ENCODE results near the gene NCKAP5.
"Not testable (repeated sequence)": the region's sequence is repeated elsewhere in the genome, so short reads cannot be mapped to it uniquely, and the experiment has no call there.

NCKAP5 gene

GRCh38 chr2:132811148-132811915, 756.9 kb downstream of the NCKAP5 start:
- Histone ChIP-seq H4K20me1 (ENCODE audit: insufficient read depth, low read length) (no peaks in the 10 kb centered on the region), H3K79me2 (ENCODE audit: insufficient read depth, low read length) (no peaks in the 10 kb centered on the region), H3K4me3 (ENCODE audit: low read depth in 1 of 2, low read length in 2 of 2) (no peak overlapping the region), H3K27ac (ENCODE audit: low read length) (no peak overlapping the region), H2AFZ (ENCODE audit: low read depth, low read length) (no peak overlapping the region), H3K4me2 (ENCODE audit: insufficient read depth, low read length) (no peak overlapping the region), H3K4me1 (ENCODE audit: insufficient read depth, low read length) (no peaks in the 10 kb centered on the region), H3K36me3 (ENCODE audit: insufficient read depth, low read length) (no peaks in the 10 kb centered on the region), H3K27me3 (ENCODE audit: insufficient read depth, low read length, poor library complexity) (no peaks in the 10 kb centered on the region), H3K9me3 (ENCODE audit: insufficient read depth, low read length, severe bottlenecking) (no peaks in the 10 kb centered on the region), H3K9ac (ENCODE audit: low read depth, low read length) (no peak overlapping the region)
- ATAC-seq (ENCODE audit: insufficient read depth, low read depth) (no peak), DNase-seq (no peak)
- TF ChIP-seq, protein P1, sequence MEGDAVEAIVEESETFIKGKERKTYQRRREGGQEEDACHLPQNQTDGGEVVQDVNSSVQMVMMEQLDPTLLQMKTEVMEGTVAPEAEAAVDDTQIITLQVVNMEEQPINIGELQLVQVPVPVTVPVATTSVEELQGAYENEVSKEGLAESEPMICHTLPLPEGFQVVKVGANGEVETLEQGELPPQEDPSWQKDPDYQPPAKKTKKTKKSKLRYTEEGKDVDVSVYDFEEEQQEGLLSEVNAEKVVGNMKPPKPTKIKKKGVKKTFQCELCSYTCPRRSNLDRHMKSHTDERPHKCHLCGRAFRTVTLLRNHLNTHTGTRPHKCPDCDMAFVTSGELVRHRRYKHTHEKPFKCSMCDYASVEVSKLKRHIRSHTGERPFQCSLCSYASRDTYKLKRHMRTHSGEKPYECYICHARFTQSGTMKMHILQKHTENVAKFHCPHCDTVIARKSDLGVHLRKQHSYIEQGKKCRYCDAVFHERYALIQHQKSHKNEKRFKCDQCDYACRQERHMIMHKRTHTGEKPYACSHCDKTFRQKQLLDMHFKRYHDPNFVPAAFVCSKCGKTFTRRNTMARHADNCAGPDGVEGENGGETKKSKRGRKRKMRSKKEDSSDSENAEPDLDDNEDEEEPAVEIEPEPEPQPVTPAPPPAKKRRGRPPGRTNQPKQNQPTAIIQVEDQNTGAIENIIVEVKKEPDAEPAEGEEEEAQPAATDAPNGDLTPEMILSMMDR (IDR thresholded peaks at IDR 0.05; ENCODE audit: borderline replicate concordance, extremely low read depth, low read length, poor library complexity, severe bottlenecking): no peak

- DNase-seq; H3K9me3 ChIP-seq (ENCODE audit: insufficient read depth, low read length, severe bottlenecking); H3K9ac ChIP-seq (ENCODE audit: low read depth, low read length); H3K36me3 ChIP-seq (ENCODE audit: insufficient read depth, low read length); H3K79me2 ChIP-seq (ENCODE audit: insufficient read depth, low read length); H3K4me1 ChIP-seq (ENCODE audit: insufficient read depth, low read length); H3K27me3 ChIP-seq (ENCODE audit: insufficient read depth, low read length, poor library complexity); H3K4me2 ChIP-seq (ENCODE audit: insufficient read depth, low read length); H3K27ac ChIP-seq (ENCODE audit: low read length); ATAC-seq (ENCODE audit: insufficient read depth, low read depth); H4K20me1 ChIP-seq (ENCODE audit: insufficient read depth, low read length); H2AFZ ChIP-seq (ENCODE audit: low read depth, low read length); H3K4me3 ChIP-seq (ENCODE audit: low read depth in 1 of 2, low read length in 2 of 2): not testable (repeated sequence)
These were observed 758.3 kb downstream of the NCKAP5 start for GRCh38 chr2:132809962-132810361.

- no peak for DNase-seq
- no peak overlapping the region for H3K27ac ChIP-seq (ENCODE audit: low read length)
These were observed 764.2 kb downstream of the NCKAP5 start for GRCh38 chr2:132804051-132804450.

GRCh38 chr2:132798341-132798740, 769.9 kb downstream of the NCKAP5 start:
- H3K79me2 ChIP-seq (ENCODE audit: insufficient read depth, low read length): no peaks in the 10 kb centered on the region
- TF ChIP-seq, protein P1 (IDR thresholded peaks at IDR 0.05; ENCODE audit: borderline replicate concordance, extremely low read depth, low read length, poor library complexity, severe bottlenecking): no peak
- no peak for TF ChIP-seq EZH2 (IDR thresholded peaks at IDR 0.05; ENCODE audit: borderline replicate concordance, low read depth, low read length, severe bottlenecking)
- DNase-seq (no peak), ATAC-seq (ENCODE audit: insufficient read depth, low read depth) (no peak)
- no peak overlapping the region for H3K4me2 ChIP-seq (ENCODE audit: insufficient read depth, low read length)
- H3K27ac ChIP-seq (ENCODE audit: low read length): no peak overlapping the region
- H3K27me3 ChIP-seq (ENCODE audit: insufficient read depth, low read length, poor library complexity): no peaks in the 10 kb centered on the region
- H3K9me3 ChIP-seq (ENCODE audit: insufficient read depth, low read length, severe bottlenecking): no peaks in the 10 kb centered on the region
- no peaks in the 10 kb centered on the region for H3K4me1 ChIP-seq (ENCODE audit: insufficient read depth, low read length)
- no peak overlapping the region for H3K9ac ChIP-seq (ENCODE audit: low read depth, low read length)
- H4K20me1 ChIP-seq (ENCODE audit: insufficient read depth, low read length): no peaks in the 10 kb centered on the region
- no peak overlapping the region for H2AFZ ChIP-seq (ENCODE audit: low read depth, low read length)
- no peak overlapping the region for H3K4me3 ChIP-seq (ENCODE audit: low read depth in 1 of 2, low read length in 2 of 2)
- no peaks in the 10 kb centered on the region for H3K36me3 ChIP-seq (ENCODE audit: insufficient read depth, low read length)

More at GRCh38 chr2:132804051-132804450, 764.2 kb downstream of the NCKAP5 start:
- Histone ChIP-seq H3K4me2 (ENCODE audit: insufficient read depth, low read length) (no peak overlapping the region), H3K4me1 (ENCODE audit: insufficient read depth, low read length) (no peaks in the 10 kb centered on the region), H3K27me3 (ENCODE audit: insufficient read depth, low read length, poor library complexity) (no peaks in the 10 kb centered on the region), H3K4me3 (ENCODE audit: low read depth in 1 of 2, low read length in 2 of 2) (no peak overlapping the region), H2AFZ (ENCODE audit: low read depth, low read length) (no peak overlapping the region), H3K9me3 (ENCODE audit: insufficient read depth, low read length, severe bottlenecking) (no peaks in the 10 kb centered on the region), H3K79me2 (ENCODE audit: insufficient read depth, low read length) (no peaks in the 10 kb centered on the region), H3K36me3 (ENCODE audit: insufficient read depth, low read length) (no peaks in the 10 kb centered on the region), H3K9ac (ENCODE audit: low read depth, low read length) (no peak overlapping the region), H4K20me1 (ENCODE audit: insufficient read depth, low read length) (no peaks in the 10 kb centered on the region)
- no peak for ATAC-seq (ENCODE audit: insufficient read depth, low read depth)
- TF ChIP-seq EZH2 (IDR thresholded peaks at IDR 0.05; ENCODE audit: borderline replicate concordance, low read depth, low read length, severe bottlenecking): no peak
- TF ChIP-seq, protein P1 (IDR thresholded peaks at IDR 0.05; ENCODE audit: borderline replicate concordance, extremely low read depth, low read length, poor library complexity, severe bottlenecking): no peak

Measured in DND-41 (cell line).